Measurements from ENCODE around the gene RNF32.
"Not testable (repeated sequence)": the region's sequence is repeated elsewhere in the genome, so short reads cannot be mapped to it uniquely, and the experiment has no call there.

The RNF32 gene

DNA sequence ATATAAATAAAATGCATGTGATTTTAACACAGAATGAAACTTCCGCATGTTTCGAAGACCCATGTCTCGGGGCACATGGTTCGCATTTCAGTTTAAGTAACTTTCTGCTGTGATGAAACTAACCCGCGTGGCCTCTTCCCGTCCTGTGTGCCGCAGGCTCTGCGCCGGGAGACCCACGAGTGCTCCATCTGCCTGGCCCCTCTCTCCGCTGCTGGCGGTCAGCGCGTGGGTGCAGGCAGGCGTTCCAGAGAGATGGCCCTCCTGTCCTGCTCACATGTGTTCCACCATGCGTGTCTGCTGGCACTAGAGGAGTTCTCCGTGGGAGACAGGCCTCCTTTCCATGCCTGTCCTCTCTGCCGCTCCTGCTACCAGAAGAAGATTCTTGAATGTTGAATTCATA lies 35.7 kb downstream of the RNF32 start:
- DNase-seq, result no peak

GRCh38 chr7:156677374-156678054 lies 36.9 kb downstream of the RNF32 start:
- no peak for DNase-seq

DNA sequence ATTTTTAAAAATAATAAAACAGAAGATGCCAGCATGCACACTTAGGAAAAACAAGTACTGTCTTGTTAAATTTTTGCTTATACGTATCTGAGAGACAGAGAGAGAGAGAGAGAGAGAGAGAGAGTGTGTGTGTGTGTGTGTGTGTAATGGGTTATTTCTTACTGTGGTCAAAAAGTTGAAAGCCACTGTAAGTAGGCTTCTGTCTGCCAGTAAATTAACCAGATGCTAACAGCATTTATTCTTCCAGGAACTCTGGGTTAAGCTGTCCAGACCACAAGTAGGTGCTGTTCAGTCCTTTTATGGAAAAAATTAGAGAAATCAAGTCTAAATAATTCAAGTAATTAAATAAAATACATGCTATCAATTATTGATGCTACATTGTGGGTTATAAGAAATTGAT lies 39.7 kb downstream of the RNF32 start:
- DNase-seq, result no peak

DNA sequence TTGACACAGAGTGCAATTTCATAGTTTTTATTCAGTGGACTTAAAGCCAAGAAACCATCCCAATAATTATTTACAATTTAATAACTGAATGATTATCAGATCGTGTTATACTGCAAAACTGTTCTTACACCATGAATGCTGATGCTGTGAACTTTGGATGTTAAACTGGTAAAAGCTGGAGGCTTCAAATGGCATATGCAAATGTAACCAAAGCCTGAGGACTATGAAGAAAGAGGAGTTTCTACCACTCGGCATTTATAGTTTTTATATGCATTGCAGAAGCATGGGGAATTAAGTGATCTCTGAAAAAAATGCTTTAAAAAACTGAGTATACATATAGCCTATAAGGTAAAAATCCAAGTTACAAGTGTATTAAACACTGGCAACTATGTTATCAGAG lies 42.4 kb downstream of the RNF32 start:
- DNase-seq, result no peak

DNA sequence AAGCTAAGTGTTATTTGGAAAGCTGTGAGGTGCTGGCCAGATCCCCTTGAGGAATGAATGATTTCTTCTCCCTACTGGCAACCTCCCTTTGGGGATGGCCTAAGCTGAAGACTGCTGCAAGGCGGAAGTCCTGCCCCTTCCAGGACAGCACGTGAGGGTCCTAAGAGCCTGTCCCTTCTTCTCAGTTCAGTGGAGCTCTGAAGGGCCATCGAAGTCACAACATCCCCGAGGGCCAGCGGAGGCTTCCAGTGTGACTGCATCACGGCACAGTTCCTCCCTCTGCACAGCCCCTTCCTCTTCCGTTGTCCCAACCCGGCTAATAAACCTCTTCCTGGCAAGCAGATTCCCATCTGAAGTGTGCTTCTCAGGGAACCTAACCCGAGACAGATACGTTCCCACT lies 43.7 kb downstream of the RNF32 start:
- no peak for DNase-seq

DNA sequence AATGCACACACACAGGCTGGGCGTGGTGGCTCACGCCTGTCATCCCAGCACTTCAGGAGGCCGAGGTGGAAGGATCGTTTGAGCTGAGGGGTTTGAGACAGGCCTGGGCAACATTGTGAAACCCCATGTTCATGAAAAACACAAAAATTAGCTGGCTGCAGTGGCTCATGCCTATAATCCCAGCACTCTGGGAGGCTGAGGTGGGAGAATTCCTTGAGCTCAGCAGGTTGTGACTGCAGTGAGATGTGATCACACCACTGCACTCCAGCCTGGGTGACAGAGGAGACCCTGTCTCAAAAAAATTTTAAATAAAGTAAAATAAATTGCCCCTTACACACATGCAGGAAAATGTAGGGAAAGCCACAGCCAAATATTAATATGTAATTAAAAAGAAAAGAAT lies 44.1 kb downstream of the RNF32 start:
- no peak for DNase-seq

- DNase-seq, result no peak
Observed at GRCh38 chr7:156691764-156692163, 51.2 kb downstream of the RNF32 start.

- no peak for DNase-seq
Observed at GRCh38 chr7:156692849-156693248, 52.3 kb downstream of the RNF32 start.

DNA sequence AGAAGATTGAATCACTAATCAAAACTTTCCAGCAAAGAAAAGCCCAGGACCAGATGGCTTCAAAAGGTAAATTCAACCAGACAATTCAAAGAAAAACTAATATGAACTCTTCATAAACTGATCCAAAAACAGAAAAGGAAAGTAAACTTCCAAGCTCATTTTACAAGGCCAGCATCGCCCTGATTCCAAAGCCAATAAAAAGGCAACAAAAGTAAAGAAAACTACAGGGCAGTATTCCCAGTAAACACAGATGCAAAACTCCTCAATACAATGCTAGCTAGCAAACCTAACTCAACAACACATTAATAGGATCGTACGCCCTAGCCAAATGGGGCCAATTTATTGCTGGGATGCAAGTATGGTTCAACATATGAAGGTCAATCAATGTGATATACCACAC lies 53.1 kb downstream of the RNF32 start:
- DNase-seq, result no peak

DNA sequence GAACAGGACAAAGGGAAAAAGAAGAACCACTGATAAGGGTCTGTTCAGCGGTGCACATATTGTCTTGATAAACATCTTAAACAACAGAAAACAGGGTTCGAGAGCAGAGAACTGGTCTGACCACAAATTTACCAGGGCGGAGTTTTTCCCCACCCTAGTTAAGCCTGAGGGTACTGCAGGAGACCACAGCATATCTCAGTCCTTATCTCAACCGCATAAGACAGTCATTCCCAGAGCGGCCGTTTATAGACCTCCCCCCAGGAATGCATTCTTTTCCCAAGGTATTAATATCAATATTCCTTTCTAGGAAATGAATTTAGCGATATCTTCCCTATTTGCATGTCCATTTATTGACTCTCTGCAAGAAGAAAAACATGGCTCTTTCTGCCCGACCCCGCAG lies 56.7 kb downstream of the RNF32 start:
- not testable (repeated sequence) for DNase-seq

- DNase-seq, result not testable (repeated sequence)
Observed at GRCh38 chr7:156698512-156698911, 57.9 kb downstream of the RNF32 start.

GRCh38 chr7:156701787-156702186 lies 61.2 kb downstream of the RNF32 start:
- DNase-seq, result not testable (repeated sequence)

DNA sequence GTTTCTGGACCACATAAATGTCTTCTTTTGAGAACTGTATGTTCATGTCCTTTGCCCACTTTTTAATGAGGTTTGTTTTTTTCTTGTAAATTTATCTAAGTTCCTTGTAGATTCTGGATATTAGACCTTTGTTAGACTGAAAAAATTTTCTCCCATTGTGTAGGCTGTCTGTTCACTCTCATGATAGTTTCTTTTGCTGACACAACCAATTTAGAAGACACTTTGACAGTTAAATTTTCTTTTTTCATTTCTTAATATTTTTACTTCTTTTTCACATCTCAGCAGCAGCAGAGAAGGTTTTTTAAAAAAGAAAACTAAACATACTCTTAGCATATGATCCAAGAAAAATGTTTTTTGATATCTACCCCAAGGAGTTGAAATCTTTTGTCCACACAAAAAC lies 61.8 kb downstream of the RNF32 start:
- no peak for DNase-seq

DNA sequence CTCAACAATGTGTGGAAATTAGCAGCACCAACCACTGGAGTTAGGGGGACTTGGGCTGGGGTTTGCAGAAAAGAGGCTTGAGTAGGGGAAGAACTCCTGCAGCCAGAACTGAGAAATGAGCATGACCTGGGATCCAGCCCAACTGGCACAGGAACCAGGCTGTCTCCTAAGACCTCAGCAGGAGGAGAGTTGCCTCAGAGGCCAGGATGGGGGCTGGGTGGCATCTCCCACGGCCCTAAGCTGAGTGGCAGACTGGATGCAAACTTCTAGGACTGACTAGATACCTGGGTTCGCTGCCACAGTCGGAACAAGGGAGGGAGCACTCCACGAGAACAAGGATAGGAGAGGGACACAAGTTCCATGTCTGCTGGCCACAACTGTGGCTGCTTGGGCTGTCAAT lies 62.6 kb downstream of the RNF32 start:
- DNase-seq, result no peak

DNA sequence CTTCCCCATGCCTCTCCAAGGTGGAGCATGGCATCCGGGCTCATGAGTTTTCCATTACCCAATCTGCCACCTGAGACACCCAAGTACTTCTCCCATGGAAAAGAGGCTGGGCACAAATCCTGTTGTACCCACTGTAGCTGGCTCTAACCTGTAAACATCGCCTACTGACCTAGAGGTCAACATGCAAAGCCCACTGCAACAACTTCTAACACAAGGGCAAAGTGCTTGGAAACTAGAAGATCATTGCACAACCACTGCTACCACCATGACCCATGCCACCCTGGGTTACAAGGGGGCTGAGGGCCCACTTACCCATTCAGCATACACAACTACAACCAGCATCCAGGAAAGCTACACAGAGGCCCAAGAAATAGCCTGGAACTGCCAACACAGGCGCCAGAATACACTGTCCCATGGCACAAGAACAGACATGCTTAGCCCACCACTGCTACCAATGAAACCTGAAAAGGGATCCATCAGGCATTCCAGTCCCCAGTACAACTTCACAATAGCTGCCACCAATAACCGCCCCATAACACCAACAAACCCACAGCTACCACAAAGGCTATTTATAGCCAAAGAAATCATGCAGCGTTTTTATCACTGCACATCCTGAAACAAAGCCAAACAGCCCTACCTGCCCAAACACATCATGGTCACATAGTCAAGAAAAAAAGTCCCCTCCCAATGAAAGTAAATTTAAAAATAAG lies 63.4 kb downstream of the RNF32 start:
- no peak for DNase-seq

DNA sequence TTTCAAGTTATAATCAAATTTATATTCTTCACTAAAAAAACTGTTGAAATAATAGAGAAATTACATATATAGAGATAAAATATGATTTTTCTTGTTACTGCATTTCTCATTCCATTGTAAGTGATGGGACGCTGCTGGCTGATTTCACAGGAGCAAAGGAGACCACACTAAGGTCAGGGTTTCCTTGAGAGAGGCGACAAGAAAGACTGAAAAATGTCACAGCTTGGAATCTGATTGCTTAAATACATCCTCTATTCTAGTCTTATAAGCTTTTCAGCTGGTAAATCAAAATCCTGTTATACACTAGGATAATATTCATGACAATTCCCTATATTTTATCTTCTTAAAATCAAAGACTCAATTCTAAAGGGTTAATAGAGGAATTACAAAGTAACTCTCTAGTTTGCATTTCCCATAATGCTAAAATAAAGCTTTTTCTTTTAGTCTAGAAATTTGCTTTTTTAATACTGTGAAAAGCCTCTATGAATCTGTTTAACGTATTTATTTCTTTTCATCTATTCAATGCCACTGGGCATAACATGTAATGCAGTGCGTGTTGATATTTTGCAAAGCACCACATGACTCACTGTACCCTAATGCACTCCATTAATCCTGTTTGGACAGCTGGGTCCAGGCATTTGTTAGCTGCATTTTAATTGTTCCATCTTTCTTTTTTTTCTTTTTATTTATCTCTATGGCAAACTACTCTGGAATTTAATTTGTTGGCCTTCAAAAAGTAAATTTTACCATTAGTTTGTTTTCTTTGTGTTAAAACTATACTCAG lies 81.7 kb downstream of the RNF32 start:
- DNase-seq, result no peak

- no peak for DNase-seq
Observed at GRCh38 chr7:156725073-156725472, 84.5 kb downstream of the RNF32 start.

- DNase-seq, result no peak
Observed at GRCh38 chr7:156725936-156726335, 85.4 kb downstream of the RNF32 start.
